22Rv1 (cell line): ENCODE measurements around the gene PCSK6.

Experiments used
- ZFX ChIP-seq: fragments of 450-650 bp; IDR thresholded peaks from 2 replicates; pipeline ENCODE4 v1.6.1; 2017; ENCODE audit warnings: antibody characterized with exemption, borderline replicate concordance
- TF ChIP-seq, protein P1 (sequence below): fragments of 450-650 bp; IDR thresholded peaks from 2 replicates; pipeline ENCODE4 v1.5.1; 2017; ENCODE audit warnings: mild to moderate bottlenecking

DNA sequence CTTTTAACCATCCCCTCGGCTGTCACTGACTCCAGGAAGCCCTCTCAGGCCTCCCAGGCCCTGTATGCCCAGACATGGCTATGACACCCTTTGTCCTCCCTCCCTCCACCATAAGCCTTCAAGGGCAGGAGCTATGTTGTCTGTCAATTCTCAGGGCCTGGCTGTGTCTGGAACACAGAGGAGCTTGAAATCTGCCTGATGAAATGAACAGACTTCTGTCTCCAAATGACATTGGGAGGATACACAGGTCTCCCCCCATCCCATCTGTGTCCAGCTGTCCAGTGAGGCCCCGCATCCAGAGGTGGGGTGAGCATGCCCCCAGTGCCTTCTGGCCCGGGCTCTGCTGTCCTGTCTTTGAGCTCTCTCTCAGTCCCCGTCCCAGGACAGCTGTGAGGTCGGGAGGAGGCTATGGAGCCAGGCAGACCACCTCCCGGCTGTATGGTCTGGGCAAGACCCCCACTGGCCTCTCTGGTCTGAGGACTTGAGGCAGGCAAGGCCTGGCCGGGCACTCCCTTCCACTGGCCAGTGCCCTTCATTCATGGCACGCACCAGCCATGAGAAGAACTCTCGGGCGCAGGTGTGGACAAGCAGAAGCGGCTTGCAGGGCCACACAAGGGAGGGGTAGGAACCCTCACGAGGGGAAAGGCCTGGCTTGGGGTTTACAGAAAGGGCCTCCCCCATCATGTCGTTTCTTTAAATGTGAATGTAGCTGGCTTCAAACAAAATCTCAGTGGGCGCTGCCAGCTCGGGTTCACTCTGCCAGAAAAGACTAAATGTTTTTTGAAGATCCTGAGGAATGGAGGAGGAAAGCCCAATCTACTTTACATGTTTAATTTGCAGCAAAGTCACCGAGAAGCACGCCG lies 38.9 kb downstream of the PCSK6 start:
- TF ChIP-seq, protein P1, sequence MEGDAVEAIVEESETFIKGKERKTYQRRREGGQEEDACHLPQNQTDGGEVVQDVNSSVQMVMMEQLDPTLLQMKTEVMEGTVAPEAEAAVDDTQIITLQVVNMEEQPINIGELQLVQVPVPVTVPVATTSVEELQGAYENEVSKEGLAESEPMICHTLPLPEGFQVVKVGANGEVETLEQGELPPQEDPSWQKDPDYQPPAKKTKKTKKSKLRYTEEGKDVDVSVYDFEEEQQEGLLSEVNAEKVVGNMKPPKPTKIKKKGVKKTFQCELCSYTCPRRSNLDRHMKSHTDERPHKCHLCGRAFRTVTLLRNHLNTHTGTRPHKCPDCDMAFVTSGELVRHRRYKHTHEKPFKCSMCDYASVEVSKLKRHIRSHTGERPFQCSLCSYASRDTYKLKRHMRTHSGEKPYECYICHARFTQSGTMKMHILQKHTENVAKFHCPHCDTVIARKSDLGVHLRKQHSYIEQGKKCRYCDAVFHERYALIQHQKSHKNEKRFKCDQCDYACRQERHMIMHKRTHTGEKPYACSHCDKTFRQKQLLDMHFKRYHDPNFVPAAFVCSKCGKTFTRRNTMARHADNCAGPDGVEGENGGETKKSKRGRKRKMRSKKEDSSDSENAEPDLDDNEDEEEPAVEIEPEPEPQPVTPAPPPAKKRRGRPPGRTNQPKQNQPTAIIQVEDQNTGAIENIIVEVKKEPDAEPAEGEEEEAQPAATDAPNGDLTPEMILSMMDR: no peak
- no peak for TF ChIP-seq ZFX
